ENCODE measurements around the gene MBOAT1.

The MBOAT1 gene

DNA sequence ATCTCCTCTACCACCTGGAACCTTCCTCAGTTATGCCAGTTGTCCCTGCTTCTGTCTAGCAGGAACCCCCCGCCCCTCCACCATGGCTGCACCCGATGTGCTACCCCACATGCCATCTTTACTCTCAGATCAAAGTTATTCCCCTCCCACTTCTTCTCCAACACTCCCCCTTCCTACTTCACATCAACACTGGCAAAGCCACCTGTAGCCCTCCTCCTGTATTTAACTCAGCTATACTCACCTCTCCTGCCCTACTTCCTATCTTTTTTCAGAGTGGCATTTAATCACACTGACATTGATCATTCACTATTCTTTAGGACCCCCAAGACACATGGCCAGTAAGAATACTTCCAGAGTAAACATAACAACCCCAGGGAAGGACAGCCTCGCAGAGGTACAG lies 84.3 kb downstream of the MBOAT1 start:
- no peak for DNase-seq

DNA sequence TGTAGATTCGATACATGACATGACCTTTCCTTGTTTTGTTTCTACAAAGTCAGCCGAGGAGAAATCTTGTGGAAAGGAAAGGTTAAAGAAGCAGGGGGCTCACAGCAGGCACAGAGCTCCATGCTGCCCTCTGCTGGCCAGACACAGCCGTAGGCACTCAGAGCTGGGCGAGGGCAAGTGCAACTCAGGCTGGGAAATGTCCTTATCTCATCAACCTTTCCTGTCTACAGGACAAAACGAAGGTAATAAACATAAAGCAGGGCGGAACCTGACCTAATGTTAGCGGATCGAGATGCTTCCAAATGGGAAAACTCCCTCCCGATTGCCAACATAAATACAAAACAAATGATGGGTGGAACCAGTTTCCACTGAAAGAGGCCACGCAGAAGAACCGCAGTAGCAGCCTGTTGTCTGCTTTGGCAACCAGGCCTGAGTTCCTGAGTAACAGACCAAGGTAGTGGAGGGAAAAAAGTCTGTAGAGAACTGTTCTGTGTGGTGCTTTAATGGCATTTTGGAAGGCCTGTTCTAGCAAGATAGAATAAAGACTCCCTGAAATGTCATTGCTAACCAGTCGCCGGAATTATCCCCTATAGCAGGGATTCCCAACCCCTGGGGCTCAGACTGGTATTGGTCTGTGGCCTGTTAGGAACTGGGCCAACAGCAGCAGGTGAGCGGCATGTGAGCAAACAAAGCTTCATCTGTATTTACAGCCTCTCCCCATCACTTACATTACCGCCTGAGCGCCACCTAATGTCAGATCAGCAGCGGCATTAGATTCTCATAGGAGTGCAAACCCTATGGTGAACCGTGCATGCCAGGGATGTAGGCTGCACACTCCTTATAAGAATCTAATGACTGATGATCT lies 85.2 kb downstream of the MBOAT1 start:
- DNase-seq: peak; percentile 36

GRCh38 chr6:20126102-20126752 lies 86.0 kb downstream of the MBOAT1 start:
- DNase-seq: no peak

DNA sequence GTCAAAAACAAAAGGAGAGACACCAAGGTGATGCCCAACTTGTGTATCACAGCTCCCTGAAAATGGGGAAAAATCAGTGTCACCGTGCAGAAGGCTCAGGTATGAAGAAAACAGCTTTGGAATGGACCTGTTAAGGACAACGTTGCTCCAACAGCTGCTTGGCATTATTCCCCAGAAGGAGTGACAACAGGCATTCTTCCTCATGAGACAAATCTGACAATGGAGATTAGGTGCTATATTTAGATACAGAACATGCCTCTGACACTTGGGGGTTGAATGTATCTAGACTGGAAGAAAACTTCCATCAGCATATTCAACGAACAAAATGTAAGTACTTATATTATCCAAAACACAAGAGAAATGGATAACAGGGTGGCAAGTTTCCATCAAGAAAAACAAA lies 87.7 kb downstream of the MBOAT1 start:
- no peak for DNase-seq

GRCh38 chr6:20119485-20119884 lies 92.8 kb downstream of the MBOAT1 start:
- no peak for DNase-seq

GRCh38 chr6:20118892-20119291 lies 93.4 kb downstream of the MBOAT1 start:
- no peak for DNase-seq

DNA sequence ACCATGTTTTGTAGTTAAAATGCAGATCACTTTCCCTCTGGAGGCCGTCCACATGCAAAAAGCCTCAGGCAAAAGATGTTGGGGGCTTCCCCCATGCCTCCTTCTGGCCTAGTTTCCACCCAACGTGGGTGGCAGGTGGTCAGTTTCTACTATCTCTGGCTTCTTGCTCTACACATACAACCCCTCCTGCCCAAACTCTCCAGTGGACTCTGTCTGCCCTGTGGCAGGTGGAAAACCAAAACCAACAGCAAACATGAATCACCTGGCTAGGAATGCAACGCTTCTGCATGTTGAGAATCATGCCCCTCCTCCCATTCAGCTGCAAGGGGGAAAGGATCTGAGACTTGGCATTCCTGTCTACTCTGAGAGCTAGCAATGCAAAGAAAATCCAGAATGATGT lies 94.8 kb downstream of the MBOAT1 start:
- no peak for DNase-seq

DNA sequence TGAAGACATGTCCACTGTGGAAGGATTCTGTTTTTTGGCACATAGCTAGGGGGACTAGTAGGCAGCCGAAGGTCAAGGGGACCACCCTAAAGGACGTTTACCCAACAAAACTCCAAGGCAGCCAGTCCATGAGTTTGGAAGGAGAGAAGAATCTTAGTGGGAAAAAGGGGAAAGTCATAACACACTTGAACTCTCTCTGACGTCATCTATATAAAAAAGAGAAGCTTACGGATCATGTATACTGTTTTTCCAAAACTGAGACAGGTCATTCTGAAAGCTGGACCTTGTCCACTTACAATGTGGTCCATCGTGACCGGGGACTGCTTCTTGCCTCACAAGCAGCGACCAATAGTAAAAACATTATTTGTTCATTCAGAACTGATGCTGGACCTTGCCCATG lies 95.5 kb downstream of the MBOAT1 start:
- no peak for DNase-seq

GRCh38 chr6:20115246-20115980 lies 96.9 kb downstream of the MBOAT1 start:
- DNase-seq: no peak

- DNase-seq: no peak
Observed at GRCh38 chr6:20113649-20114224, 98.5 kb downstream of the MBOAT1 start.

DNA sequence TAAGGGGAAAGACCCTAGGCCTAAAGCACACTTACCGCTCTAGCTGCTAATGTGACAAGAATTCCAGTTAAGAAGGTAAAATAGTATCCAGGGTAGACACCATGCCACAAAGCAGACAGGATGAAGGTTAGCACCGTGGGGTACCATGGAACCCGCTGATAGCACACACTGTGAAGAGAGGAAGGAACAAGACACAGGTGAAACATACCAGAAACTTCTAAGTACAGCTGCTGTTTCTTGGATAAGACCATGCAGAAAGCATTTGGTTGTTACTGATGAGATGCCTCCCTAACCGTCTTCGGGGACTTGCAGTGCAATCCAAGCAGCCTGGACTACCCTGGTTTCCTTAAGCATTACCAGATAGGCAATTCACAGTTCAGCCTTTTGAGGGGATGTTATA lies 99.4 kb downstream of the MBOAT1 start:
- DNase-seq: no peak

- DNase-seq: no peak
Observed at GRCh38 chr6:20112241-20112640, 100.0 kb downstream of the MBOAT1 start.

GRCh38 chr6:20110478-20110877 lies 101.8 kb downstream of the MBOAT1 start:
- DNase-seq: no peak

- no peak for DNase-seq
Observed at GRCh38 chr6:20109526-20109925, 102.7 kb downstream of the MBOAT1 start.

DNA sequence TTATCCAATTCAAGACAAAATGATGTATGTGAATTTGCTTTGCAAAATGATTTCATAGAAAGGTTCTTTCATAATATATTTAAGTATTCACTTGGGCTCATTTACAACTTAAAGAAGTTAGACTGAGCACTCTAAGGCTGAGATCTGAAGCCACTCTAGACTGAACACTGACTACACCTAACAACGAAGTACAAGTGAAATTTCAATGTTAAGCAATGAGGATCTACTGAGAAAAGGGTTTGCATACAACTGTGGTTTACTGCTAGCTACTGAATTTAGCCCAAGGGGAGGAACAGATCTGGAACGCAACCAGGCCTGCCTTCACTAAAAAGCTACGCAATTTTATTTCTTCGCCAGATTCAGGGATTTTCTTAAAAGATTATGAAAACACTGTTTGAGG lies 106.4 kb downstream of the MBOAT1 start:
- DNase-seq: no peak

DNA sequence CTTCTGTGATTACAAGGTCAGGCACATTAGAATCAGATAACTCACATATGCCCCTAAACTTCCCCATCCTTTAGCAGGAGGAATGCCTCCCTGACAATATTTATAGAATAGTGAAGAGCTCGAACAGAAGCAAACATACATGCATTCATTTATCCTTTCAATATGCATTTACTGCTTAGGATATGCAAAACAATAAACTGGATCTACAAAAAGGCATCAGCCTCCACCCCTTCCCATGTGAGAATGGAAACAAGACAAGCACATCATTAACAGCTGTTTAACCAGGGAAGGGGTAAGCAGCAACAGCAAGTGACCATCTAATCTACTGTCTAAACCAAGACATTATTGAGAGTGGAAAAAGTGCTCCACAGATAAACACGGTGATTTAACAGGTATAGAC lies 107.6 kb downstream of the MBOAT1 start:
- no peak for DNase-seq

- DNase-seq: no peak
Observed at GRCh38 chr6:20102397-20103073, 109.7 kb downstream of the MBOAT1 start.

DNA sequence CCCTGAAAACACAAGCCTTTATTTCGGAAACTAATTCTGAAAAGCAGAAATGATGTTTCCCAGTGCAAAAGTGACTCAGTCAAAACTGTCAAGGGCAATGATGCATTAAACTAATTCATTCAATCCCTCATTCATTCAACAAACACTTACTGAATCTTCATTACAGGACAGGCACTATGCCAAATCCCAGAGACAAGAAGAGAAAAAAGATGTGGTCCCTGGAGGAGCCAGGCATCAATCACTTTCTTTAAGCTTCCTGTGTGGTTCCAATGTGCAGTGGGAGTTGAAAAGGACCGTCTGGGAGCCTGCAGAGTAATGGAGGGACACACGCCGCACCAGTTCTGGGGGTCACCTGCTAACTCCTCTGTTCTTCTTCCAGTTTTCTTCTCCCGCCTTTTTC lies 113.1 kb downstream of the MBOAT1 start:
- DNase-seq: no peak

DNA sequence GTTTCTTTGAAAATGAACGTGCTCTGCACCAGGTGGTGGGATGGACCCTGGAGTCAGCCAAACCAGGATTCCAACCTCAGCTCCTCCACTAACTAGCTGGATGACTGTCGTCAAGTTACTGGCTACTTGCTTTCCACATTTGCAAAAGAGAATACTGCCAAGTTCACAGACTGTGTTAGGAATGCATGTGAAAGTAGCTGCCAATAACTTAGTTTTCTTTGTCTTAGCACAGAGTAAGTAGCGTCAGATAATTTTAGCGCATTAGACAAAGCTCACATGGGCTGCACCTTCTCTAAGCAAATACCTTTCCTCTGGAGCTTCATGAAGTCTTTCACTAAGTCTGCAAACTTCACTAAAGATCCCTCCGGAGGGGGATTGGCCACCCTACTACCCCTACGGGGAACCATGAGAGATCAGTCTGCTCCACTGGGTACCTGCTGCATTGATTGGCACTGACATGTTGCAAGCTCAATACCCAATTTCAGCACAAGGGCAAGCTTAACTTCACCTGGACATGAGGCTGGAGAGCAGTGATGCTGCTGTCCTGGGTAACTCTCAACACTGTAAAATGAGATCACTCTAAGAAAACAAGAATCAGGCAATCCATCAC lies 113.9 kb downstream of the MBOAT1 start:
- no peak for DNase-seq

GRCh38 chr6:20096536-20096935 lies 115.7 kb downstream of the MBOAT1 start:
- DNase-seq: no peak

DNA sequence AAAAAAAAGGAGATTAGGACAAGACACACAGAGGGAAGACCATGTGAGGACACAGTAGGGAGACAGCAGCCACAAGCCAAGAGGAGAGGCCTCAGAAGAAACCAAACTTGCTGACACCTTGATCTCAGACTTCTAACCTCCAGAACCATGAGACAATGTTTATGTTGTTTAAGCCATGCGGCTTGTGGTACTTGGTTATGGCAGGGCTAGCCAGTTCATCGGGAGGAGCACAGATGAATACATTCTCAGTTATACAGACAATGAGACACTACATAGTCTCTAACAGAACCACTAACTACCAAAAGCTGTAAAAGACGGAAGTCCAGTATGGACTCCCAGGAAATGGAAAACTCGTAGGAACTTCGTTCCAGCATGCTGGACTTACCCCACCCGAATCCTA lies 116.8 kb downstream of the MBOAT1 start:
- DNase-seq: no peak

- DNase-seq: peak; percentile 34
Observed at GRCh38 chr6:20092071-20092566, 120.2 kb downstream of the MBOAT1 start.

Measured in GDM1 (cell line).